Measurements from ENCODE around the gene RAB24.

Gene RAB24

GRCh38 chr5:177290816-177291596 lies 12.5 kb downstream of the RAB24 start:
- DNase-seq (ENCODE audit: insufficient read length, low spot score): no peak
- TF ChIP-seq CTCF (IDR thresholded peaks at IDR 0.05; ENCODE audit: insufficient read depth, missing control alignments): no peak
- FAIRE-seq: no peak

GRCh38 chr5:177288191-177288590 lies 15.3 kb downstream of the RAB24 start:
- DNase-seq (ENCODE audit: insufficient read length, low spot score) (no peak), FAIRE-seq (no peak)
- no peak for TF ChIP-seq CTCF (IDR thresholded peaks at IDR 0.05; ENCODE audit: insufficient read depth, missing control alignments)

- FAIRE-seq: no peak
- DNase-seq (ENCODE audit: insufficient read length, low spot score): no peak
- TF ChIP-seq CTCF (IDR thresholded peaks at IDR 0.05; ENCODE audit: insufficient read depth, missing control alignments): no peak
Measured at GRCh38 chr5:177276886-177277285, 26.6 kb downstream of the RAB24 start.

GRCh38 chr5:177275883-177276282 lies 27.6 kb downstream of the RAB24 start:
- DNase-seq (ENCODE audit: insufficient read length, low spot score): no peak
- no peak for TF ChIP-seq CTCF (IDR thresholded peaks at IDR 0.05; ENCODE audit: insufficient read depth, missing control alignments)
- no peak for FAIRE-seq

- FAIRE-seq: no peak
- TF ChIP-seq CTCF (IDR thresholded peaks at IDR 0.05; ENCODE audit: insufficient read depth, missing control alignments): no peak
- no peak for DNase-seq (ENCODE audit: insufficient read length, low spot score)
Measured at GRCh38 chr5:177271113-177271512, 32.4 kb downstream of the RAB24 start.

- no peak for DNase-seq (ENCODE audit: insufficient read length, low spot score)
- no peak for FAIRE-seq
- TF ChIP-seq CTCF (IDR thresholded peaks at IDR 0.05; ENCODE audit: insufficient read depth, missing control alignments): no peak
Measured at GRCh38 chr5:177270653-177271052, 32.9 kb downstream of the RAB24 start.

GRCh38 chr5:177269976-177270375 lies 33.5 kb downstream of the RAB24 start:
- no peak for FAIRE-seq
- no peak for TF ChIP-seq CTCF (IDR thresholded peaks at IDR 0.05; ENCODE audit: insufficient read depth, missing control alignments)
- no peak for DNase-seq (ENCODE audit: insufficient read length, low spot score)
